HFF-Myc (cell line): ENCODE measurements around the gene PAX7.

Experiments
- DNase-seq: peaks from one replicate; pipeline ENCODE4 v3.0.0-alpha.2; 2011; ENCODE audit warnings: low read depth; ENCODE audit errors: extremely low read depth
- H3K4me3 ChIP-seq: replicated peaks from 2 replicates; pipeline ENCODE4 v1.5.1; 2011; ENCODE audit warnings: low read depth, mild to moderate bottlenecking, control low read depth, low read length
- TF ChIP-seq, protein P1 (sequence below): IDR thresholded peaks from 2 replicates; pipeline ENCODE4 v1.5.1; 2012; ENCODE audit warnings: mild to moderate bottlenecking, low read depth, low read length, control low read depth; ENCODE audit errors: missing control alignments

Gene PAX7

GRCh38 chr1:18646091-18646785, 15.6 kb downstream of the PAX7 start:
- no peak overlapping the region for H3K4me3 ChIP-seq
- TF ChIP-seq, protein P1, sequence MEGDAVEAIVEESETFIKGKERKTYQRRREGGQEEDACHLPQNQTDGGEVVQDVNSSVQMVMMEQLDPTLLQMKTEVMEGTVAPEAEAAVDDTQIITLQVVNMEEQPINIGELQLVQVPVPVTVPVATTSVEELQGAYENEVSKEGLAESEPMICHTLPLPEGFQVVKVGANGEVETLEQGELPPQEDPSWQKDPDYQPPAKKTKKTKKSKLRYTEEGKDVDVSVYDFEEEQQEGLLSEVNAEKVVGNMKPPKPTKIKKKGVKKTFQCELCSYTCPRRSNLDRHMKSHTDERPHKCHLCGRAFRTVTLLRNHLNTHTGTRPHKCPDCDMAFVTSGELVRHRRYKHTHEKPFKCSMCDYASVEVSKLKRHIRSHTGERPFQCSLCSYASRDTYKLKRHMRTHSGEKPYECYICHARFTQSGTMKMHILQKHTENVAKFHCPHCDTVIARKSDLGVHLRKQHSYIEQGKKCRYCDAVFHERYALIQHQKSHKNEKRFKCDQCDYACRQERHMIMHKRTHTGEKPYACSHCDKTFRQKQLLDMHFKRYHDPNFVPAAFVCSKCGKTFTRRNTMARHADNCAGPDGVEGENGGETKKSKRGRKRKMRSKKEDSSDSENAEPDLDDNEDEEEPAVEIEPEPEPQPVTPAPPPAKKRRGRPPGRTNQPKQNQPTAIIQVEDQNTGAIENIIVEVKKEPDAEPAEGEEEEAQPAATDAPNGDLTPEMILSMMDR: no peak
- DNase-seq: no peak

DNA sequence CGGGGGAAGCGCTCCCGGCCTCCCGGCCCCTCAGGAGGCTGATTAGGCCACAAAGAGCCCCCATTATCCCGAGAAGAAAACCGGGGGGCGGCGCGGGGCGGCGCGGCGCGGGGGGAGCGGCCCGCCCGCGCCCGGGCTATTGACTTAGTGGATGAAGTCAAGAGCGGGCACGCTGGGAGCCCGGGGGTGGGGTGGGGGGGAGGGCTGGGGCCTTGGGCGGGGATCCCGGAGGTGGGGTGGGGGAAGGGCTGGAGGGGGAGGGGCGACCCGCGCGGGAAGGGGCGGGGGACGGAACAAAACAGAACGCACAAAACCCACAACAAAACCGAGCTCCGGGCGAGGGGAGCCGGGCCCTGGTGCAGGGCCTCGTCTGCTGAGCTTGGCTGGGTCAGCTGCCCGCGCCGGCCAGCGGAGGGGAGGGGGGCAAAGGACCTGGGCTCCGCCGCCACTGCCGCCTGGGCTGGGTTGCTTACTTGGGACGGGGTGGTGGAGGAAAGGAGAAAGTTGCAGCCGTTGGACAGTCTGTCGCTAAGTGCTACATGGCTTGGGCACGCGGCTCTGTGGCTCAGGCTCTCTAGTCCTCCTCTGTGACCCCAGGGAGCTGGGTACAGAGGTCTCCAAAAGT, 16.3 kb downstream of the PAX7 start:
- TF ChIP-seq, protein P1: no peak
- DNase-seq: no peak
- no peak overlapping the region for H3K4me3 ChIP-seq

GRCh38 chr1:18647681-18648214, 17.1 kb downstream of the PAX7 start:
- DNase-seq: no peak
- TF ChIP-seq, protein P1: no peak
- no peak overlapping the region for H3K4me3 ChIP-seq

- H3K4me3 ChIP-seq: no peak overlapping the region
- no peak for DNase-seq
- TF ChIP-seq, protein P1: no peak
Observed at GRCh38 chr1:18649693-18650370, 19.2 kb downstream of the PAX7 start.

DNA sequence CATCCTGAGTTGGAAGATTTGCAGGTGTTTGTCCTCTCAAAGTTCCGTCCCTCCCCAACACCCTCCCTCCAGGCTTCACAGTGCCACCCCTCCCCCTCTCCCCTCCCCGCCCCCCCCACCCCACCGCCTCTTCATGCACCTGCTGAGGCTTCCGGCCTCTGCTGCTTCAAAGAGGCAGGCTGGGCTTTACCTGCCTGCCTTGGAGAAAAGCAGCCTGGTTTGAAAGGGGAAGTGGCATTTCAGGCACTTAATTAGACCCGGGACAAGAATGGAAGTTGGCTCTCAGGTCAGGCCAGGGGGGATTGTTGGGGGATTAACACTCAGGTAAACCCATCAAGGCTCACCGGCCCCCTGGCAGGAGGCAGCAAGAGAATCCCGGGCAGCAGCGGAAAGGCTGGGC, 21.1 kb downstream of the PAX7 start:
- TF ChIP-seq, protein P1: no peak
- no peak for DNase-seq
- no peak overlapping the region for H3K4me3 ChIP-seq

GRCh38 chr1:18652791-18653190, 22.1 kb downstream of the PAX7 start:
- TF ChIP-seq, protein P1: no peak
- no peak for DNase-seq
- H3K4me3 ChIP-seq: no peak overlapping the region
